Transverse colon (tissue), 4 donors: Measurements from ENCODE around the gene RAB34. TPM values are rescaled to one million over a fixed set of nuclear protein-coding genes. Genes with fewer than 3 reads are reported as not detected.

ENCODE experiments used
- DNase-seq: peaks from one replicate; pipeline ENCODE4 v3.0.0-alpha.2; 2019
- H3K27ac ChIP-seq, 4 donors: fragments of 200-600 bp; sonication (generic); 2 replicates each; pipeline ENCODE4 v1.5.1; 2016 to 2018; ENCODE audit warnings: inconsistent platforms in 4 of 4
- H3K27me3 ChIP-seq: fragments of 200-600 bp; sonication (generic); 2 replicates; pipeline ENCODE4 v1.5.1; 2017; ENCODE audit warnings: inconsistent platforms
- H3K36me3 ChIP-seq, 4 donors: fragments of 200-600 bp; sonication (generic); 2 replicates each; pipeline ENCODE4 v1.5.1; 2017 to 2019; ENCODE audit warnings: inconsistent platforms in 4 of 4
- H3K4me1 ChIP-seq, 4 donors: fragments of 200-600 bp; sonication (generic); 2 replicates each; pipeline ENCODE4 v1.5.1; 2017 to 2020; ENCODE audit warnings: inconsistent platforms in 4 of 4
- H3K4me3 ChIP-seq, 4 donors: fragments of 200-600 bp; sonication (generic); 1 replicate in 1 of 4; 2 replicates in 3 of 4; pipeline versions ENCODE4 v1.5.1 to v1.6.1; 2017 to 2019; ENCODE audit warnings: inconsistent platforms in 4 of 4
- H3K9me3 ChIP-seq, 2 donors: fragments of 200-600 bp; sonication (generic); 2 replicates each; pipeline ENCODE4 v1.5.1; 2017 to 2019; ENCODE audit warnings: inconsistent platforms in 2 of 2
- CTCF ChIP-seq, 5 experiments: fragments of 200-600 bp in 3 of 5; fragments of 450-650 bp in 2 of 5; sonication (generic) in 3 of 5; IDR thresholded peaks; 1 replicate in 2 of 5; 2 replicates in 3 of 5; pipeline ENCODE4 v1.5.1; 2016 to 2017; ENCODE audit warnings: antibody characterized with exemption in 5 of 5, inconsistent platforms in 3 of 5, mild to moderate bottlenecking in 2 of 5, moderate library complexity in 1 of 5
- EP300 ChIP-seq: sonication (generic); formaldehyde crosslinking; IDR thresholded peaks from one replicate; pipeline ENCODE4 v1.6.1; 2017; ENCODE audit warnings: antibody characterized with exemption, low read depth
- POLR2A ChIP-seq: fragments of 450-650 bp; IDR thresholded peaks from one replicate; pipeline ENCODE4 v1.6.1; 2016; ENCODE audit warnings: antibody characterized with exemption, mild to moderate bottlenecking, moderate library complexity
- POLR2AphosphoS5 ChIP-seq, 3 donors: sonication (generic); formaldehyde crosslinking; IDR thresholded peaks; one replicate each; pipeline ENCODE4 v1.6.1; 2016; ENCODE audit warnings: antibody characterized with exemption in 3 of 3
- WGBS, 2 donors: methylation state at CpG; one replicate each; pipeline ENCODE4 v1.1.5; 2018; ENCODE audit warnings: low coverage in 1 of 2; 5-methylcytosine and 5-hydroxymethylcytosine counted together
- in situ Hi-C, 4 donors: fragments of 200-750 bp; cut with MboI; loops; one replicate each; pipeline versions ENCODE4 v1.15.0 to v1.15.1; 2017; ENCODE audit warnings: low sequenced_read_pairs in 3 of 4, low pct_ligation_motif_present in 1 of 4, low pct_unique_long_range_greater_than_20kb in 1 of 4
- intact Hi-C: fragments of 100-400 bp; cut with DNase I; formaldehyde crosslinking; loops from one replicate; pipeline ENCODE4 v1.15.1; 2023; ENCODE audit warnings: low total_unique reads
- small RNA-seq, 4 donors: library from RNA; depleted of rRNA; stranded (forward); fragments of <200 nt; gene quantifications; one replicate each; pipeline ENCODE3, GENCODE V24; 2016
- total RNA-seq, 4 donors: library from RNA; depleted of rRNA; stranded (reverse); fragments of >200 nt; gene quantifications; one replicate each; pipeline ENCODE4 v1.1.0, GENCODE V29; 2016

The RAB34 gene
- total RNA-seq, 4 donors from 2014 or later = 41.1 to 60.5 (median 50.0) TPM

GRCh38 chr17:28669918-28670317 is 47.8 kb downstream of the RAB34 start:
- Histone ChIP-seq H3K27me3 (no peaks in the 10 kb centered on the region), H3K4me1 (peaks cover 0 to 13% (median 0%) of the 10 kb centered on the region in 4 donors), H3K36me3 (peaks cover 0 to 39% (median 18%) of the 10 kb centered on the region in 4 donors), H3K4me3 (no peak overlapping the region), H3K9me3 (no peaks in the 10 kb centered on the region), H3K27ac (no peak overlapping the region)
- in situ Hi-C loops (no loop called here), intact Hi-C loops (no loop called here)
- WGBS, 2 donors = 81% methylated on average over 1 of the region's 1 CpG; no CpG with 5 or more reads in 1 of the 2 donors
- DNase-seq = no peak
- TF ChIP-seq POLR2A = no peak

- DNase-seq = no peak
- TF ChIP-seq POLR2A (no peak), POLR2AphosphoS5 (IDR thresholded peaks at IDR 0.05) (no peak), EP300 (no peak), CTCF (IDR thresholded peaks at IDR 0.05) (no peak)
- Histone ChIP-seq H3K27me3 (no peaks in the 10 kb centered on the region), H3K4me3 (no peak overlapping the region), H3K9me3 (no peaks in the 10 kb centered on the region), H3K4me1 (peaks cover 7 to 30% (median 12%) of the 10 kb centered on the region in 4 donors), H3K27ac (no peak overlapping the region), H3K36me3 (peaks cover 0 to 18% (median 7%) of the 10 kb centered on the region in 4 donors)
- in situ Hi-C loops = no loop called here
- intact Hi-C loops = no loop called here
- 85 to 100% methylated on average over 1 of the region's 1 CpG for WGBS, 2 donors
These were observed 49.8 kb downstream of the RAB34 start for GRCh38 chr17:28667870-28668269.

- WGBS, 2 donors = 74 to 86% methylated on average over 2 of the region's 2 CpGs
- no peak for TF ChIP-seq CTCF (IDR thresholded peaks at IDR 0.05)
- TF ChIP-seq POLR2A = no peak
- TF ChIP-seq POLR2AphosphoS5 (IDR thresholded peaks at IDR 0.05) = no peak
- TF ChIP-seq EP300 = no peak
- in situ Hi-C loops (no loop called here), intact Hi-C loops (no loop called here)
- H3K4me1 ChIP-seq = peaks cover 9 to 35% (median 16%) of the 10 kb centered on the region in 4 donors
- no peak for DNase-seq
- no peak overlapping the region for H3K4me3 ChIP-seq
- no peaks in the 10 kb centered on the region for H3K27me3 ChIP-seq
- H3K9me3 ChIP-seq = no peaks in the 10 kb centered on the region
- H3K36me3 ChIP-seq = no peaks in the 10 kb centered on the region
- H3K27ac ChIP-seq = no peak overlapping the region
These were observed 51.7 kb downstream of the RAB34 start for GRCh38 chr17:28665994-28666393.

Small RNA genes lying within 50 kb of the gene (small RNA-seq; reads per million reads assigned to genes)
- 0 reads per million in 4 donors for gene SNORD42A
- 0 to 0.55 (median 0.12) reads per million in 4 donors for gene SNORD42B
- gene SNORD4A = 0 reads per million in 4 donors
- gene SNORD4B = 0 reads per million in 4 donors

Other genes starting within 250 kb of the RAB34 start
- 10 to 100 TPM in 3 of 4 donors, not detected in 1; 49.7 to 95.0 (median 50.3) TPM for gene SLC13A2, start 244.2 kb downstream of the RAB34 start, total RNA-seq
- under 1 TPM in 2 of 4 donors, not detected in 2; 0.14 to 0.32 TPM for gene FOXN1, start 211.5 kb downstream of the RAB34 start, total RNA-seq
- 10 to 100 TPM; 16.4 to 52.4 (median 32.8) TPM for gene UNC119, start 165.2 kb downstream of the RAB34 start, total RNA-seq
- gene PIGS, start 146.3 kb downstream of the RAB34 start, total RNA-seq = 100 to 1,000 TPM in 2 of 4 donors, 10 to 100 TPM in 2; 18.1 to 182 (median 87.6) TPM
- gene ALDOC, start 141.0 kb downstream of the RAB34 start, total RNA-seq = 10 to 100 TPM in 2 of 4 donors, 1 to 10 TPM in 2; 3.0 to 46.1 (median 18.7) TPM
- gene SPAG5, start 118.8 kb downstream of the RAB34 start, total RNA-seq = 10 to 100 TPM in 3 of 4 donors, 1 to 10 TPM in 1; 8.9 to 21.5 (median 13.6) TPM
- 10 to 100 TPM in 3 of 4 donors, 1 to 10 TPM in 1; 8.3 to 70.8 (median 22.1) TPM for gene RSKR, start 103.7 kb downstream of the RAB34 start, total RNA-seq
- 100 to 1,000 TPM; 117 to 120 (median 118) TPM for gene BLTP2, start 72.7 kb downstream of the RAB34 start, total RNA-seq
- 10 to 100 TPM; 32.2 to 69.9 (median 49.1) TPM for gene SDF2, start 56.0 kb downstream of the RAB34 start, total RNA-seq
- gene SUPT6H, start 55.7 kb downstream of the RAB34 start, total RNA-seq = 100 to 1,000 TPM in 1 of 4 donors, 10 to 100 TPM in 3; 50.8 to 167 (median 61.6) TPM
- gene PROCA1, start 6.0 kb downstream of the RAB34 start, total RNA-seq = 1 to 10 TPM in 2 of 4 donors, under 1 TPM in 1, not detected in 1; 0.96 to 2.9 (median 1.4) TPM
- gene RPL23A, start 2.1 kb upstream of the RAB34 start, total RNA-seq = 100 to 1,000 TPM; 238 to 385 (median 342) TPM
- gene TLCD1, start 8.4 kb upstream of the RAB34 start, total RNA-seq = 10 to 100 TPM in 1 of 4 donors, 1 to 10 TPM in 1, not detected in 2; 5.6 to 11.5 TPM
- gene NEK8, start 10.9 kb upstream of the RAB34 start, total RNA-seq = 10 to 100 TPM in 1 of 4 donors, 1 to 10 TPM in 3; 5.7 to 52.3 (median 8.3) TPM
- gene TRAF4, start 26.1 kb upstream of the RAB34 start, total RNA-seq = 100 to 1,000 TPM in 3 of 4 donors, 10 to 100 TPM in 1; 65.7 to 191 (median 126) TPM
- 10 to 100 TPM; 23.2 to 41.0 (median 32.9) TPM for gene FAM222B, start 124.9 kb upstream of the RAB34 start, total RNA-seq
- 10 to 100 TPM; 28.1 to 74.4 (median 47.3) TPM for gene ERAL1, start 137.1 kb upstream of the RAB34 start, total RNA-seq
- gene FLOT2, start 179.9 kb upstream of the RAB34 start, total RNA-seq = 10 to 100 TPM; 35.8 to 95.8 (median 46.5) TPM
- gene DHRS13, start 185.2 kb upstream of the RAB34 start, total RNA-seq = 1 to 10 TPM; 2.2 to 6.5 (median 6.0) TPM
- gene PHF12, start 233.7 kb upstream of the RAB34 start, total RNA-seq = 100 to 1,000 TPM in 1 of 4 donors, 10 to 100 TPM in 3; 43.5 to 134 (median 60.5) TPM